AG04449 (cell line): ENCODE data around the gene HS6ST2.

ENCODE experiments used
- CTCF ChIA-PET: fragments of 350-600 bp; formaldehyde crosslinking; extraction: SDS; loops from one replicate; lab custom pipeline; 2021; ENCODE audit warnings: antibody characterized with exemption; lab: Yijun Ruan, JAX
- POLR2A ChIA-PET: fragments of 400-600, 350-600 bp; formaldehyde crosslinking; extraction: SDS; loops from one replicate; lab custom pipeline; 2020; ENCODE audit warnings: antibody characterized with exemption, inconsistent platforms; lab: Yijun Ruan, JAX
- DNase-seq: peaks from one replicate; pipeline ENCODE4 v3.0.0-alpha.2; 2010; ENCODE audit warnings: low read depth, low spot score
- H3K4me3 ChIP-seq: 2 replicates; pipeline ENCODE4 v1.5.1; 2011; ENCODE audit warnings: low read depth, mild to moderate bottlenecking, control low read depth, low read length
- CTCF ChIP-seq: IDR thresholded peaks from one replicate; pipeline ENCODE4 v1.5.1; 2011; ENCODE audit warnings: mild to moderate bottlenecking, moderate library complexity, low read length, control low read depth, inconsistent platforms; ENCODE audit not compliant: insufficient read depth; ENCODE audit errors: missing control alignments

HS6ST2 gene

GRCh38 chrX:132795181-132795580 lies 163.2 kb downstream of the HS6ST2 start:
- POLR2A ChIA-PET: no interaction called here
- DNase-seq: no peak
- no peak overlapping the region for H3K4me3 ChIP-seq
- CTCF ChIA-PET: no interaction called here
- no peak for TF ChIP-seq CTCF

GRCh38 chrX:132791714-132792113 lies 166.7 kb downstream of the HS6ST2 start:
- no peak for DNase-seq
- no peak for TF ChIP-seq CTCF
- CTCF ChIA-PET: no interaction called here
- no peak overlapping the region for H3K4me3 ChIP-seq
- POLR2A ChIA-PET: no interaction called here

- CTCF ChIA-PET: no interaction called here
These were observed 168.1 kb downstream of the HS6ST2 start for GRCh38 chrX:132790329-132790728.

GRCh38 chrX:132786217-132786616 lies 172.2 kb downstream of the HS6ST2 start:
- CTCF ChIA-PET: no interaction called here
- H3K4me3 ChIP-seq: no peak overlapping the region
- no peak for DNase-seq
- POLR2A ChIA-PET: no interaction called here
- TF ChIP-seq CTCF: no peak

More at GRCh38 chrX:132790329-132790728, 168.1 kb downstream of the HS6ST2 start:
- TF ChIP-seq CTCF: no peak
- no peak for DNase-seq
- H3K4me3 ChIP-seq: no peak overlapping the region
- POLR2A ChIA-PET: no interaction called here

- no peak for TF ChIP-seq CTCF
- ChIA-PET POLR2A (no interaction called here), CTCF (no interaction called here)
- H3K4me3 ChIP-seq: no peak overlapping the region
- no peak for DNase-seq
These were observed 179.5 kb downstream of the HS6ST2 start for GRCh38 chrX:132778917-132779316.

- CTCF ChIA-PET: no interaction called here
- no peak for DNase-seq
- no peak for TF ChIP-seq CTCF
- POLR2A ChIA-PET: no interaction called here
- no peak overlapping the region for H3K4me3 ChIP-seq
These were observed 181.8 kb downstream of the HS6ST2 start for GRCh38 chrX:132776486-132777210.
